K562 (cell line): ENCODE data around the gene SDCCAG8.

ENCODE experiments used
- CHD2 ChIP-seq: IDR thresholded peaks from 2 replicates; pipeline ENCODE4 v1.6.1; 2011; ENCODE audit warnings: low read depth, low read length
- FOXK1 ChIP-seq: sonication (generic); formaldehyde crosslinking; IDR thresholded peaks from 2 replicates; pipeline ENCODE4 v1.8.0; 2022; ENCODE audit warnings: missing genetic modification reagents, mild to moderate bottlenecking, borderline replicate concordance
- GABPA ChIP-seq: fragments of 200-800 bp; sonication (Bioruptor generic); conservative IDR thresholded peaks from 2 replicates; pipeline ENCODE4 v1.6.1; 2016; ENCODE audit warnings: low read depth, missing genetic modification characterization, missing compliant biosample characterization
- L3MBTL2 ChIP-seq: fragments of 450-650 bp; IDR thresholded peaks from 2 replicates; pipeline ENCODE4 v1.6.1; 2016; ENCODE audit warnings: mild to moderate bottlenecking, moderate library complexity
- MXI1 ChIP-seq: IDR thresholded peaks from 2 replicates; pipeline ENCODE4 v1.6.1; 2011; ENCODE audit warnings: low read depth, mild to moderate bottlenecking, improper control_type of control experiment, low read length
- NFYB ChIP-seq: IDR thresholded peaks from 2 replicates; pipeline ENCODE4 v1.6.1; 2011; ENCODE audit warnings: mild to moderate bottlenecking, moderate library complexity; ENCODE audit not compliant: insufficient read length; ENCODE audit errors: extremely low read depth
- RAD21 ChIP-seq, 2 experiments: fragments of 250-450 bp in 1 of 2; fragments of 450-650 bp in 1 of 2; sonication (Bioruptor Pico) in 1 of 2; formaldehyde crosslinking in 1 of 2; IDR thresholded peaks in 1 of 2; conservative IDR thresholded peaks in 1 of 2; 2 replicates each; pipeline versions ENCODE4 v1.4.0 to v1.8.0; 2020 to 2022; ENCODE audit warnings: mild to moderate bottlenecking in 2 of 2, moderate library complexity in 1 of 2
- TAF1 ChIP-seq: IDR thresholded peaks from 2 replicates; pipeline ENCODE4 v1.6.1; 2011; ENCODE audit warnings: mild to moderate bottlenecking, low read length, moderate library complexity; ENCODE audit not compliant: insufficient read depth, control insufficient read depth, severe bottlenecking; ENCODE audit errors: extremely low read depth
- ZNF75A ChIP-seq: fragments of 450-650 bp; formaldehyde crosslinking; IDR thresholded peaks from 2 replicates; pipeline ENCODE4 v1.4.0; 2020; ENCODE audit warnings: mild to moderate bottlenecking
- TF ChIP-seq, protein P1 (sequence below), 3 experiments: IDR thresholded peaks in 2 of 3; conservative IDR thresholded peaks in 1 of 3; 2 replicates each; pipeline ENCODE4 v1.5.1; 2011 to 2012; ENCODE audit warnings: low read length in 3 of 3, mild to moderate bottlenecking in 3 of 3, control low read depth in 2 of 3, improper control_type of control experiment in 1 of 3, inconsistent platforms in 1 of 3, low read depth in 1 of 3, mixed read lengths in 1 of 3, moderate library complexity in 1 of 3; ENCODE audit not compliant: insufficient read depth in 2 of 3
- TF ChIP-seq, protein P2 (sequence below): sonication (generic); formaldehyde crosslinking; IDR thresholded peaks from 2 replicates; pipeline ENCODE4 v1.8.1; 2023; ENCODE audit warnings: missing genetic modification reagents, mild to moderate bottlenecking, borderline replicate concordance

DNA sequence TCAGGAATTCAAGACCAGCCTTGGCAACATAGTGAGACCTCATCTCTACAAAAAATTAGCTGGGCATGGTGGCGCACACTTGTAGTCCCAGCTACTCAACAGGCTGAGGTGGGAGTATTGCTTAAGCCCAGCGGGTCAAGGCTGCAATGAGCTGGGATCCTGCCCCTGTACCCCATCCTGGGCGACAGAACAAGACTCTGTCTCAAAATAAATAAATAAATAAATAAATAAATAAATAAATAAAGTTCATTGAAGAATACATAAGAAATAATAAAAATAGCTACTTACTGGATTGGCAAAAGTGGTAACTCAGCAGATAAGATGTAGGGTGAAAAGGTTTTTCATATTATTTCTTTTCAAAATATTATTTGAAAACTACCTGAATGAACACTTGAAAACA is 6.6 kb upstream of the SDCCAG8 start:
- TF ChIP-seq L3MBTL2 (no peak), RAD21 (CRISPR knock-in tag; conservative IDR thresholded peaks at IDR 0.05 in 1 of 2, IDR thresholded peaks at IDR 0.05 in 1 of 2) (no peak), FOXK1 (CRISPR knock-in tag) (no peak), GABPA (no peak), ZNF75A (CRISPR knock-in tag) (no peak), TAF1 (no peak), MXI1 (no peak), NFYB (no peak), CHD2 (no peak)
- TF ChIP-seq, protein P1, sequence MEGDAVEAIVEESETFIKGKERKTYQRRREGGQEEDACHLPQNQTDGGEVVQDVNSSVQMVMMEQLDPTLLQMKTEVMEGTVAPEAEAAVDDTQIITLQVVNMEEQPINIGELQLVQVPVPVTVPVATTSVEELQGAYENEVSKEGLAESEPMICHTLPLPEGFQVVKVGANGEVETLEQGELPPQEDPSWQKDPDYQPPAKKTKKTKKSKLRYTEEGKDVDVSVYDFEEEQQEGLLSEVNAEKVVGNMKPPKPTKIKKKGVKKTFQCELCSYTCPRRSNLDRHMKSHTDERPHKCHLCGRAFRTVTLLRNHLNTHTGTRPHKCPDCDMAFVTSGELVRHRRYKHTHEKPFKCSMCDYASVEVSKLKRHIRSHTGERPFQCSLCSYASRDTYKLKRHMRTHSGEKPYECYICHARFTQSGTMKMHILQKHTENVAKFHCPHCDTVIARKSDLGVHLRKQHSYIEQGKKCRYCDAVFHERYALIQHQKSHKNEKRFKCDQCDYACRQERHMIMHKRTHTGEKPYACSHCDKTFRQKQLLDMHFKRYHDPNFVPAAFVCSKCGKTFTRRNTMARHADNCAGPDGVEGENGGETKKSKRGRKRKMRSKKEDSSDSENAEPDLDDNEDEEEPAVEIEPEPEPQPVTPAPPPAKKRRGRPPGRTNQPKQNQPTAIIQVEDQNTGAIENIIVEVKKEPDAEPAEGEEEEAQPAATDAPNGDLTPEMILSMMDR (IDR thresholded peaks at IDR 0.05 in 2 of 3, conservative IDR thresholded peaks at IDR 0.05 in 1 of 3; ENCODE audit: insufficient read depth in 2 of 3, low read depth in 1 of 3, low read length in 3 of 3): no peak
- TF ChIP-seq, protein P2, sequence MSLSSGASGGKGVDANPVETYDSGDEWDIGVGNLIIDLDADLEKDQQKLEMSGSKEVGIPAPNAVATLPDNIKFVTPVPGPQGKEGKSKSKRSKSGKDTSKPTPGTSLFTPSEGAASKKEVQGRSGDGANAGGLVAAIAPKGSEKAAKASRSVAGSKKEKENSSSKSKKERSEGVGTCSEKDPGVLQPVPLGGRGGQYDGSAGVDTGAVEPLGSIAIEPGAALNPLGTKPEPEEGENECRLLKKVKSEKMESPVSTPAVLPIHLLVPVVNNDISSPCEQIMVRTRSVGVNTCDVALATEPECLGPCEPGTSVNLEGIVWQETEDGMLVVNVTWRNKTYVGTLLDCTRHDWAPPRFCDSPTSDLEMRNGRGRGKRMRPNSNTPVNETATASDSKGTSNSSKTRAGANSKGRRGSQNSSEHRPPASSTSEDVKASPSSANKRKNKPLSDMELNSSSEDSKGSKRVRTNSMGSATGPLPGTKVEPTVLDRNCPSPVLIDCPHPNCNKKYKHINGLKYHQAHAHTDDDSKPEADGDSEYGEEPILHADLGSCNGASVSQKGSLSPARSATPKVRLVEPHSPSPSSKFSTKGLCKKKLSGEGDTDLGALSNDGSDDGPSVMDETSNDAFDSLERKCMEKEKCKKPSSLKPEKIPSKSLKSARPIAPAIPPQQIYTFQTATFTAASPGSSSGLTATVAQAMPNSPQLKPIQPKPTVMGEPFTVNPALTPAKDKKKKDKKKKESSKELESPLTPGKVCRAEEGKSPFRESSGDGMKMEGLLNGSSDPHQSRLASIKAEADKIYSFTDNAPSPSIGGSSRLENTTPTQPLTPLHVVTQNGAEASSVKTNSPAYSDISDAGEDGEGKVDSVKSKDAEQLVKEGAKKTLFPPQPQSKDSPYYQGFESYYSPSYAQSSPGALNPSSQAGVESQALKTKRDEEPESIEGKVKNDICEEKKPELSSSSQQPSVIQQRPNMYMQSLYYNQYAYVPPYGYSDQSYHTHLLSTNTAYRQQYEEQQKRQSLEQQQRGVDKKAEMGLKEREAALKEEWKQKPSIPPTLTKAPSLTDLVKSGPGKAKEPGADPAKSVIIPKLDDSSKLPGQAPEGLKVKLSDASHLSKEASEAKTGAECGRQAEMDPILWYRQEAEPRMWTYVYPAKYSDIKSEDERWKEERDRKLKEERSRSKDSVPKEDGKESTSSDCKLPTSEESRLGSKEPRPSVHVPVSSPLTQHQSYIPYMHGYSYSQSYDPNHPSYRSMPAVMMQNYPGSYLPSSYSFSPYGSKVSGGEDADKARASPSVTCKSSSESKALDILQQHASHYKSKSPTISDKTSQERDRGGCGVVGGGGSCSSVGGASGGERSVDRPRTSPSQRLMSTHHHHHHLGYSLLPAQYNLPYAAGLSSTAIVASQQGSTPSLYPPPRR: no peak
